ENCODE data around the gene PARL. TPM values are rescaled to one million over a fixed set of nuclear protein-coding genes. Genes with fewer than 3 reads are reported as not detected.

The PARL gene, protein sequence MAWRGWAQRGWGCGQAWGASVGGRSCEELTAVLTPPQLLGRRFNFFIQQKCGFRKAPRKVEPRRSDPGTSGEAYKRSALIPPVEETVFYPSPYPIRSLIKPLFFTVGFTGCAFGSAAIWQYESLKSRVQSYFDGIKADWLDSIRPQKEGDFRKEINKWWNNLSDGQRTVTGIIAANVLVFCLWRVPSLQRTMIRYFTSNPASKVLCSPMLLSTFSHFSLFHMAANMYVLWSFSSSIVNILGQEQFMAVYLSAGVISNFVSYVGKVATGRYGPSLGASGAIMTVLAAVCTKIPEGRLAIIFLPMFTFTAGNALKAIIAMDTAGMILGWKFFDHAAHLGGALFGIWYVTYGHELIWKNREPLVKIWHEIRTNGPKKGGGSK
- 61.5 TPM for polyA plus RNA-seq (2013, experiment 1 of 2)
- polyA plus RNA-seq (2013, experiment 2 of 2): 64.0 TPM

DNA sequence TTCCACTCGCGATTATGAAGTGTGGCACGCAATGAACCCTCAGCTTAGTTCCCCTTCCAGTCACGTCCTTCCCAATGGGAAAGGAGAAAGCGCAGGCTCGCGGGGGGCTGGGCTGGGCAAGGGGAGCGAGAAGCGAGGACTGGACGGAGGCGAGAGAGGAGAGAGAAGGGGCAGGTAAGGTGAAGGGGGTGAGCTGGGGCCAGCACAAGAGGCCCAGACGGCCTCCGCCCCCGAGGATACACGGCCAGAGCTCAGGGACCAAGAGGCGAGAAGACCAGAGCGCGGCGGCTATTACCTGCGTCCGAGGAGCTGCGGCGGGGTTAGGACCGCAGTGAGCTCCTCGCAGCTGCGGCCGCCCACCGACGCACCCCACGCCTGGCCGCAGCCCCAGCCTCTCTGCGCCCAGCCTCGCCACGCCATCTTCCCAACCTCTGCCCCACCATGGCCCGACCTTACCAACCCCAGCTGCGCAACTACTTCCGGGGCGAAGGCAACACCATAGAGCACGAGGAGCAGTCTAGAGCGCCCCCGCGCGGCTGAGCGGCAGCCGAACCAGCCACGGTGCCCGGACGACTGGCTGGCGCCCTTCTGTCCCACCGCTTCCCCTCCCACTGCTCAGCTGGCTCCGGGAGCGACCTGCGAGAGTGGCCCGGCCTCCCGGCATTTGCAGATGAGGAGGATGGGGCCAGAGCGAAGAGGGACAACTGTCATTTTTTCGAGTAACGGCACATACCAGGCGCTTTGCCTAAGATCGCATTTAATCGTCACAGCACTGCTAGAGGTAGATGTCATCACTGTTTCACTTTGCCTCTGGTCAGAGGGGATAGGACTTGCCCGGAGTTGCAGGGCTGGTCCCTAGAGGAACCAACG is at the start of gene PARL:
TSS of gene PARL (minus strand) at position 454 of the 870 bp plus-strand sequence. CDS start at position 420, 34 bp downstream.
- H4K91ac ChIP-seq (ENCODE audit: low read depth, low read length, poor library complexity): peak within 1 kb of the TSS; percentile 11
- peak within 1 kb of the TSS; percentile 93 for H2AFZ ChIP-seq (ENCODE audit: low read length)
- peaks cover 0 to 4% of the 10 kb centered on the region in 2 donors for H3K36me3 ChIP-seq (replicated peaks in 1 of 2; ENCODE audit: control insufficient read depth in 2 of 2, insufficient read depth in 2 of 2, low read length in 2 of 2)
- peaks cover 4 to 9% of the 10 kb centered on the region in 2 donors for H3K4me1 ChIP-seq (ENCODE audit: control insufficient read depth in 2 of 2, insufficient read depth in 1 of 2, low read depth in 1 of 2, low read length in 2 of 2)
- no peak within 1 kb of the TSS for H2BK12ac ChIP-seq (ENCODE audit: low read length)
- H3K4me2 ChIP-seq (ENCODE audit: insufficient read depth, low read length, poor library complexity, severe bottlenecking): peak within 1 kb of the TSS; percentile 89
- H3K23ac ChIP-seq (ENCODE audit: low read depth, low read length, poor library complexity): peak within 1 kb of the TSS; percentile 95
- H2BK5ac ChIP-seq (ENCODE audit: low read length): no peak within 1 kb of the TSS
- no peak within 1 kb of the TSS for H3K14ac ChIP-seq (ENCODE audit: low read length)
- H2BK120ac ChIP-seq (ENCODE audit: low read depth, low read length): no peak within 1 kb of the TSS
- H3K4me3 ChIP-seq (ENCODE audit: low read length in 2 of 2): peak within 1 kb of the TSS; percentile 68 to 94
- peak within 1 kb of the TSS; percentile 30 for H2AK5ac ChIP-seq (ENCODE audit: low read depth, low read length)
- H3K9me3 ChIP-seq (replicated peaks in 1 of 2; ENCODE audit: control insufficient read depth in 2 of 2, insufficient read depth in 1 of 2, low read depth in 1 of 2, low read length in 2 of 2): no peaks in the 10 kb centered on the region
- no peak within 1 kb of the TSS for H2BK15ac ChIP-seq (ENCODE audit: low read length)
- H3K79me1 ChIP-seq (ENCODE audit: low read depth, low read length): peaks cover 7% of the 10 kb centered on the region
- H3K18ac ChIP-seq (ENCODE audit: low read length): peak within 1 kb of the TSS; percentile 96
- peak; percentile 90 for DNase-seq (ENCODE audit: low spot score)
- peak within 1 kb of the TSS; percentile 97 for H3K9ac ChIP-seq (ENCODE audit: low read depth, low read length, poor library complexity)
- peak within 1 kb of the TSS; percentile 84 for H4K8ac ChIP-seq (ENCODE audit: low read depth, low read length)
- no CpG with 5 or more reads among the region's 63 CpGs for WGBS, 2 donors (ENCODE audit: extremely low coverage in 2 of 2, insufficient read length in 2 of 2, insufficient replicate concordance in 1 of 2)
- H3K27ac ChIP-seq (replicated peaks; ENCODE audit: low read length): peak within 1 kb of the TSS; percentile 23
- peaks cover 0 to 17% (median 0%) of the 10 kb centered on the region in 3 experiments for H3K27me3 ChIP-seq (ENCODE audit: control insufficient read depth in 3 of 3, insufficient read depth in 3 of 3, low read depth in 1 of 3, low read length in 3 of 3)
- H3K4ac ChIP-seq (ENCODE audit: low read length): peak within 1 kb of the TSS; percentile 12

DNA sequence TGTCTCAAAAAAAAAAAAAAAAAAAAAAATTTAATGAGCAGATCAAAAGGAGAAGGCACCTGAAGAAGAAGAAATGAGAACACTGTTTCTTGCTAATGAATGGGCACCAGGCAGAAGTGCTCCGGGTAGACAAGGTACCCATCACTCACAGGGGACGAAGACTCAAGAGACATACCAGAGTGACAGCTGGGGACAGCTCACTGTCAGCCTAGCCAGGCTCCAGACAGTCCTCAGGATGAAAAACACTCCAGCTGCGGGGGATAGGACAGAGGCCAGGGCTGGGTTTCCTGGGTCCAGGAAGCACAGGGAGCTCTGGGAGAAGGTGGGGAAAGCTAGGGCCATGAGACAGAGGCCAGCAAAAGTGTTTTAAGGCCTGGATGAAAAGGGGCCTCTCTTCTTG is 48.5 kb upstream of the PARL start:
- Histone ChIP-seq H3K23ac (ENCODE audit: low read depth, low read length, poor library complexity) (no peak overlapping the region), H3K4ac (ENCODE audit: low read length) (no peak overlapping the region), H3K4me3 (ENCODE audit: low read length in 2 of 2) (no peak overlapping the region), H3K14ac (ENCODE audit: low read length) (no peak overlapping the region), H3K9me3 (replicated peaks in 1 of 2; ENCODE audit: control insufficient read depth in 2 of 2, insufficient read depth in 1 of 2, low read depth in 1 of 2, low read length in 2 of 2) (peaks cover 0 to 3% of the 10 kb centered on the region in 2 donors), H2BK120ac (ENCODE audit: low read depth, low read length) (no peak overlapping the region), H3K27me3 (ENCODE audit: control insufficient read depth in 3 of 3, insufficient read depth in 3 of 3, low read depth in 1 of 3, low read length in 3 of 3) (no peaks in the 10 kb centered on the region), H3K18ac (ENCODE audit: low read length) (no peak overlapping the region), H3K4me1 (ENCODE audit: control insufficient read depth in 2 of 2, insufficient read depth in 1 of 2, low read depth in 1 of 2, low read length in 2 of 2) (no peaks in the 10 kb centered on the region), H3K27ac (replicated peaks; ENCODE audit: low read length) (no peak overlapping the region), H3K79me1 (ENCODE audit: low read depth, low read length) (no peaks in the 10 kb centered on the region), H3K9ac (ENCODE audit: low read depth, low read length, poor library complexity) (no peak overlapping the region), H2AK5ac (ENCODE audit: low read depth, low read length) (no peak overlapping the region), H4K8ac (ENCODE audit: low read depth, low read length) (no peak overlapping the region), H4K91ac (ENCODE audit: low read depth, low read length, poor library complexity) (no peak overlapping the region), H2BK15ac (ENCODE audit: low read length) (no peak overlapping the region), H2BK12ac (ENCODE audit: low read length) (no peak overlapping the region), H2AFZ (ENCODE audit: low read length) (no peak overlapping the region), H3K4me2 (ENCODE audit: insufficient read depth, low read length, poor library complexity, severe bottlenecking) (no peak overlapping the region), H3K36me3 (replicated peaks in 1 of 2; ENCODE audit: control insufficient read depth in 2 of 2, insufficient read depth in 2 of 2, low read length in 2 of 2) (peaks cover 21 to 36% of the 10 kb centered on the region in 2 donors), H2BK5ac (ENCODE audit: low read length) (no peak overlapping the region)
- no CpG with 5 or more reads among the region's 3 CpGs for WGBS, 2 donors (ENCODE audit: extremely low coverage in 2 of 2, insufficient read length in 2 of 2, insufficient replicate concordance in 1 of 2)
- no peak for DNase-seq (ENCODE audit: low spot score)

DNA sequence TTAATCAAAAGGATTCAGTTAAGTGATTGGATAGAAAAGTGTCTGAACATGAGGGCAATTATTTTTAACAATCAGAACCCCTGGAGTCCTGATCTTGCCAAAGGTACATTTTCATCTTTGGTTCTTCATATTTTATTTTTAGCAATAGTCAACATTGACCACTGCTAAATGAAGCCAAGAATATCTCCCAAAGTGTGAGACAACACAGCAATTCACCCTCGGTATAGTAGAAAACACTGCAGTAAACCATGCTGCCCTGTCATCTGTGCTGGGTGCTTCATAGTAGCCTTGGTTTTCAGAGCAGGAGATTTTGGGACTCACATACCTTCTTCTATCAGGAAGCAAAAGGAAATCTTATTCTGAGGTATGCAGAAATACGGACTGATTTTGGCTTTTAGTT is 47.2 kb upstream of the PARL start:
- H3K36me3 ChIP-seq (replicated peaks in 1 of 2; ENCODE audit: control insufficient read depth in 2 of 2, insufficient read depth in 2 of 2, low read length in 2 of 2): peaks cover 19 to 34% of the 10 kb centered on the region in 2 donors
- H3K4ac ChIP-seq (ENCODE audit: low read length): no peak overlapping the region
- DNase-seq (ENCODE audit: low spot score): no peak
- no CpG with 5 or more reads among the region's 2 CpGs for WGBS, 2 donors (ENCODE audit: extremely low coverage in 2 of 2, insufficient read length in 2 of 2, insufficient replicate concordance in 1 of 2)
- no peaks in the 10 kb centered on the region for H3K27me3 ChIP-seq (ENCODE audit: control insufficient read depth in 3 of 3, insufficient read depth in 3 of 3, low read depth in 1 of 3, low read length in 3 of 3)
- H3K4me2 ChIP-seq (ENCODE audit: insufficient read depth, low read length, poor library complexity, severe bottlenecking): no peak overlapping the region
- no peak overlapping the region for H3K9ac ChIP-seq (ENCODE audit: low read depth, low read length, poor library complexity)
- H3K14ac ChIP-seq (ENCODE audit: low read length): no peak overlapping the region
- no peak overlapping the region for H3K4me3 ChIP-seq (ENCODE audit: low read length in 2 of 2)
- H4K8ac ChIP-seq (ENCODE audit: low read depth, low read length): no peak overlapping the region
- no peak overlapping the region for H2AK5ac ChIP-seq (ENCODE audit: low read depth, low read length)
- H2AFZ ChIP-seq (ENCODE audit: low read length): no peak overlapping the region
- H3K18ac ChIP-seq (ENCODE audit: low read length): no peak overlapping the region
- H2BK5ac ChIP-seq (ENCODE audit: low read length): no peak overlapping the region
- no peak overlapping the region for H3K23ac ChIP-seq (ENCODE audit: low read depth, low read length, poor library complexity)
- no peak overlapping the region for H3K27ac ChIP-seq (replicated peaks; ENCODE audit: low read length)
- H2BK120ac ChIP-seq (ENCODE audit: low read depth, low read length): no peak overlapping the region
- H3K79me1 ChIP-seq (ENCODE audit: low read depth, low read length): no peaks in the 10 kb centered on the region
- H3K9me3 ChIP-seq (replicated peaks in 1 of 2; ENCODE audit: control insufficient read depth in 2 of 2, insufficient read depth in 1 of 2, low read depth in 1 of 2, low read length in 2 of 2): peaks cover 0 to 3% of the 10 kb centered on the region in 2 donors
- H2BK15ac ChIP-seq (ENCODE audit: low read length): no peak overlapping the region
- no peak overlapping the region for H4K91ac ChIP-seq (ENCODE audit: low read depth, low read length, poor library complexity)
- no peaks in the 10 kb centered on the region for H3K4me1 ChIP-seq (ENCODE audit: control insufficient read depth in 2 of 2, insufficient read depth in 1 of 2, low read depth in 1 of 2, low read length in 2 of 2)
- no peak overlapping the region for H2BK12ac ChIP-seq (ENCODE audit: low read length)

DNA sequence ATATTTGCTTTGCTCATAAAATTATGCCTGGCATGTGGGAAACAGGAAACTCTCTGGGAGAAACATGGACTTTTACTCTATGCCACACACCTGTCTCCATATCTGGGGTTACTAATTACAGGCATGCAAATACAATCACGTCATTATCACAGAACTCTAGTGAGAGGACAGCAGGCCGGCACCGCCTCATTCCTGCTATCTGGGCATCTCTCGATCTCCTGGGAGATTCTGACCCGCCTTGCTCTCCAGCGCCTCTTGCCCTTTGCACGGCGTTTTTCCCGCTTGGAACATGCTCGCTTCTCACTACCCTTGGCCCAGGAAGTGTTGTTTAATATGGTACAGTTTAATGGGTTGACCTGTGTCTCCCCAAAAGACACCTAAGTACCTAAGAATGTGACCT is 45.4 kb upstream of the PARL start:
- H2AK5ac ChIP-seq (ENCODE audit: low read depth, low read length): no peak overlapping the region
- H2BK12ac ChIP-seq (ENCODE audit: low read length): no peak overlapping the region
- no peak overlapping the region for H2BK5ac ChIP-seq (ENCODE audit: low read length)
- H3K23ac ChIP-seq (ENCODE audit: low read depth, low read length, poor library complexity): no peak overlapping the region
- H3K79me1 ChIP-seq (ENCODE audit: low read depth, low read length): no peaks in the 10 kb centered on the region
- H3K4me2 ChIP-seq (ENCODE audit: insufficient read depth, low read length, poor library complexity, severe bottlenecking): no peak overlapping the region
- H3K27me3 ChIP-seq (ENCODE audit: control insufficient read depth in 3 of 3, insufficient read depth in 3 of 3, low read depth in 1 of 3, low read length in 3 of 3): no peaks in the 10 kb centered on the region
- H3K4ac ChIP-seq (ENCODE audit: low read length): no peak overlapping the region
- no CpG with 5 or more reads among the region's 10 CpGs for WGBS, 2 donors (ENCODE audit: extremely low coverage in 2 of 2, insufficient read length in 2 of 2, insufficient replicate concordance in 1 of 2)
- H4K8ac ChIP-seq (ENCODE audit: low read depth, low read length): no peak overlapping the region
- H2BK120ac ChIP-seq (ENCODE audit: low read depth, low read length): no peak overlapping the region
- no peak overlapping the region for H3K27ac ChIP-seq (replicated peaks; ENCODE audit: low read length)
- no peak overlapping the region for H4K91ac ChIP-seq (ENCODE audit: low read depth, low read length, poor library complexity)
- H2BK15ac ChIP-seq (ENCODE audit: low read length): no peak overlapping the region
- no peak overlapping the region for H3K18ac ChIP-seq (ENCODE audit: low read length)
- no peaks in the 10 kb centered on the region for H3K9me3 ChIP-seq (replicated peaks in 1 of 2; ENCODE audit: control insufficient read depth in 2 of 2, insufficient read depth in 1 of 2, low read depth in 1 of 2, low read length in 2 of 2)
- no peak overlapping the region for H2AFZ ChIP-seq (ENCODE audit: low read length)
- H3K9ac ChIP-seq (ENCODE audit: low read depth, low read length, poor library complexity): no peak overlapping the region
- H3K4me3 ChIP-seq (ENCODE audit: low read length in 2 of 2): no peak overlapping the region
- no peaks in the 10 kb centered on the region for H3K4me1 ChIP-seq (ENCODE audit: control insufficient read depth in 2 of 2, insufficient read depth in 1 of 2, low read depth in 1 of 2, low read length in 2 of 2)
- DNase-seq (ENCODE audit: low spot score): no peak
- H3K14ac ChIP-seq (ENCODE audit: low read length): no peak overlapping the region
- peaks cover 17 to 28% of the 10 kb centered on the region in 2 donors for H3K36me3 ChIP-seq (replicated peaks in 1 of 2; ENCODE audit: control insufficient read depth in 2 of 2, insufficient read depth in 2 of 2, low read length in 2 of 2)
